Glutamatergic neuron (in vitro differentiated cells): ENCODE measurements around the gene GARIN5A. TPM values are rescaled to one million over a fixed set of nuclear protein-coding genes. Genes with fewer than 3 reads are reported as not detected.
A peak's percentile ranks its signal among the peaks of the same experiment; 100 is the strongest.
"Not testable (repeated sequence)": the region's sequence is repeated elsewhere in the genome, so short reads cannot be mapped to it uniquely, and the experiment has no call there.

ENCODE experiments used
- DNase-seq: peaks from one replicate; pipeline ENCODE4 v3.0.0; 2022
- H3K27ac Mint-ChIP-seq: one replicate; pipeline ENCODE4 v1.8.0; 2020; ENCODE audit warnings: mild to moderate bottlenecking, mixed read lengths, inconsistent platforms; ENCODE audit not compliant: unreplicated experiment
- H3K27me3 Mint-ChIP-seq: one replicate; pipeline ENCODE4 v1.8.0; 2020; ENCODE audit warnings: mild to moderate bottlenecking, moderate library complexity, mixed read lengths, inconsistent platforms; ENCODE audit not compliant: unreplicated experiment
- H3K36me3 Mint-ChIP-seq: one replicate; pipeline ENCODE4 v1.8.0; 2020; ENCODE audit warnings: mild to moderate bottlenecking, mixed read lengths, inconsistent platforms; ENCODE audit not compliant: unreplicated experiment
- H3K4me1 Mint-ChIP-seq: one replicate; pipeline ENCODE4 v1.8.0; 2020; ENCODE audit warnings: mild to moderate bottlenecking, low read depth, mixed read lengths, inconsistent platforms; ENCODE audit not compliant: unreplicated experiment
- H3K4me3 Mint-ChIP-seq: one replicate; pipeline ENCODE4 v1.8.0; 2020; ENCODE audit warnings: mild to moderate bottlenecking, mixed read lengths, inconsistent platforms; ENCODE audit not compliant: unreplicated experiment
- H3K9me3 Mint-ChIP-seq: one replicate; pipeline ENCODE4 v1.8.0; 2020; ENCODE audit warnings: mild to moderate bottlenecking, moderate library complexity, mixed read lengths, inconsistent platforms; ENCODE audit not compliant: unreplicated experiment
- total RNA-seq: library from RNA; stranded (reverse); fragmentation: NEBNext Ultra II Directional; extraction: Animal tissue kit (Norgen Biotek cat#: 25700); gene quantifications from one replicate; pipeline ENCODE4 v1.2.1, GENCODE V29; 2021; ENCODE audit not compliant: unreplicated experiment
- TF ChIP-seq, protein P1 (sequence below): fragments of 200-600 bp; sonication (generic); IDR thresholded peaks from one replicate; pipeline ENCODE4 v1.5.0; 2021; ENCODE audit not compliant: partially characterized antibody, unreplicated experiment

The GARIN5A gene
- total RNA-seq, 1 donor from 2014 or later, result 5.2 TPM

DNA sequence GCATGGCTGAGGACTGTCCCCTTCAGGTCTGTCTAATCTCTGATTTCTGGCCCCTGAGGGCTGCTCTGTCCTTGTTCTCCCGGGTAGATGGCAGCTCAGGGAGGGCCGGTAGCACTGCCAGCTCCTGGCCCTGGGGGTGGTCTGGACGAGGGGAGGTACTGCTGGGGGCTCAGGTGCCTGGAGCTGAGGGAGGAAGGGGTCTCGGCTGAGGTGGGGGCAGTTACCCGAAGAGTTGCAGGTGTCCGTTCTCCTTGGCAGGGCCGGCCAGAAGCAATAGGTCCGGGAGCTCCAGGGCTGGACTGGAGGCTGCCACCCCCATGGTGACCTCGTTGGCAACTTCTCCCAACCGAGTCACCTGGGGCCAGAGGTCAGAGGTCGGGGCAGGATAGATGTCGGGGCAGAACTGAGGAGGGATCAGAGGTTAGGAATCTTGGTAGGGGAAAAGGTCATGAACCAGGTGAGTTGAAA lies 1.5 kb downstream of the GARIN5A start:
- H3K4me1 Mint-ChIP-seq, result peaks cover 3% of the 10 kb centered on the region
- TF ChIP-seq, protein P1, sequence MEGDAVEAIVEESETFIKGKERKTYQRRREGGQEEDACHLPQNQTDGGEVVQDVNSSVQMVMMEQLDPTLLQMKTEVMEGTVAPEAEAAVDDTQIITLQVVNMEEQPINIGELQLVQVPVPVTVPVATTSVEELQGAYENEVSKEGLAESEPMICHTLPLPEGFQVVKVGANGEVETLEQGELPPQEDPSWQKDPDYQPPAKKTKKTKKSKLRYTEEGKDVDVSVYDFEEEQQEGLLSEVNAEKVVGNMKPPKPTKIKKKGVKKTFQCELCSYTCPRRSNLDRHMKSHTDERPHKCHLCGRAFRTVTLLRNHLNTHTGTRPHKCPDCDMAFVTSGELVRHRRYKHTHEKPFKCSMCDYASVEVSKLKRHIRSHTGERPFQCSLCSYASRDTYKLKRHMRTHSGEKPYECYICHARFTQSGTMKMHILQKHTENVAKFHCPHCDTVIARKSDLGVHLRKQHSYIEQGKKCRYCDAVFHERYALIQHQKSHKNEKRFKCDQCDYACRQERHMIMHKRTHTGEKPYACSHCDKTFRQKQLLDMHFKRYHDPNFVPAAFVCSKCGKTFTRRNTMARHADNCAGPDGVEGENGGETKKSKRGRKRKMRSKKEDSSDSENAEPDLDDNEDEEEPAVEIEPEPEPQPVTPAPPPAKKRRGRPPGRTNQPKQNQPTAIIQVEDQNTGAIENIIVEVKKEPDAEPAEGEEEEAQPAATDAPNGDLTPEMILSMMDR, result no peak
- peaks cover 4% of the 10 kb centered on the region for H3K36me3 Mint-ChIP-seq
- DNase-seq, result peak; percentile 5
- H3K9me3 Mint-ChIP-seq, result peaks cover 15% of the 10 kb centered on the region
- peak overlapping the region; percentile 81 for H3K27ac Mint-ChIP-seq
- H3K4me3 Mint-ChIP-seq, result peak overlapping the region; percentile 74
- peaks cover 14% of the 10 kb centered on the region for H3K27me3 Mint-ChIP-seq

DNA sequence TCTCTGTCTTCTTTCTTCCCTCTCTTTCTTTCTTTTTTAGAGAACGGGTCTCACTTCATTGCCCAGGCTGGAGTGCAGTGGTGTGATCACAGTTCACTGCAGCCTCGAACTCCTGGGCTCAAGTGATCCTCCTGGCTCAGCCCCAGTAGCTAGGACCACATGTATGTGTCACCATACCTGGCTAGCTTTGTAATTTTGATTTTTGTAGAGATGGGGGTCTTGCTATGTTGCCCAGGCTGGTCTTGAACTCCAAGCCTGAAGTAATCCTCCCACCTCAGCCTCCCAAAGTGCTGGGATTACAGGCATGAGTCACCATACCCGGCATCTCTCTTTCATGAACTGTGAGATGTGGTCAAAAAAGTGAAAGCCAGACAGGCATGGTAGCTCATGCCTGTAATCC lies 3.3 kb downstream of the GARIN5A start:
- not testable (repeated sequence) for DNase-seq, H3K36me3 Mint-ChIP-seq, H3K4me3 Mint-ChIP-seq, H3K27ac Mint-ChIP-seq, H3K4me1 Mint-ChIP-seq
- Mint-ChIP-seq H3K27me3 (peaks cover 15% of the 10 kb centered on the region), H3K9me3 (peaks cover 16% of the 10 kb centered on the region)

DNA sequence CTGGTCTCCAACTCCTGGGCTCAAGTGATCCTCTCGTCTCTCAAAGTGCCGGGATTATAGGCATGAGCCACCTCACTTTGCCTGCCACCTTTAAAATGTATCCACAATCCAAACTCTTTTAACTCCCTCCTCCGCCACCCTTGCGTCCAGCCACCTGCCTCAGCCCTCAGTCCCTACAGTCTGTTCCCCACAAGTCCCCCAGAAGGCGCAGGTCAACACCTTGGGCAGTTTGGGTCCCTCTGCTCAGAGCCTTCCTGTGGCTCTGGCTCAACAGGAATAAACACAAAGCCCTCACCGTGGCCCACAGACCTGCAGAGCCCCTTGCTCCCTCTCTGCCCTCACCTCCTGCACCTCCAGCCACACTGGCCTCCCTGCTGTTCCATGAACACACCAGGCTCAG lies 7.8 kb downstream of the GARIN5A start:
- TF ChIP-seq, protein P1, result no peak
- Mint-ChIP-seq H3K36me3 (no peaks in the 10 kb centered on the region), H3K4me3 (no peak overlapping the region), H3K27ac (no peak overlapping the region), H3K9me3 (peaks cover 6% of the 10 kb centered on the region), H3K27me3 (peaks cover 3% of the 10 kb centered on the region), H3K4me1 (no peaks in the 10 kb centered on the region)
- DNase-seq, result no peak

DNA sequence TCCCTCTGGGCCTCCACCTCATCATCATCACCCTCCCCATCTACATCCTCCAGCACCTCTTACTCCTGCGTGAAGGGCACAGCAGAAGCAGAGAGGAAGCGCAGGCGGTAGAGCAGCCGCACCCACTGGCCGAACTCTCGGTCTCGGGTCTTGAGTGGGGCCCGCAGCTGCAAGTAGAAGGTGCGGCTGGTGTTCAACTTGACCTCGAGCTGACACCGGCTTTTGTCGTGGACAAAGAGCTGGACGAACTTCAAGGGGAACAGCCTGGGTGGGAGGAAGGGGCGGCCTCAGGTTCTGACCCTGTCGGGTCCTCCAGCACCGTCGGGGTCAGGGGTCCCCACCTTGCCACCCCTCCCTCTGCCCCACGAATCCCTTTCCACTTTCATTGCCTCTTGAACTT lies 9.1 kb downstream of the GARIN5A start:
- no peaks in the 10 kb centered on the region for H3K36me3 Mint-ChIP-seq
- DNase-seq, result no peak
- no peaks in the 10 kb centered on the region for H3K4me1 Mint-ChIP-seq
- H3K27me3 Mint-ChIP-seq, result peaks cover 3% of the 10 kb centered on the region
- peaks cover 6% of the 10 kb centered on the region for H3K9me3 Mint-ChIP-seq
- TF ChIP-seq, protein P1, result no peak
- H3K4me3 Mint-ChIP-seq, result no peak overlapping the region
- H3K27ac Mint-ChIP-seq, result no peak overlapping the region

DNA sequence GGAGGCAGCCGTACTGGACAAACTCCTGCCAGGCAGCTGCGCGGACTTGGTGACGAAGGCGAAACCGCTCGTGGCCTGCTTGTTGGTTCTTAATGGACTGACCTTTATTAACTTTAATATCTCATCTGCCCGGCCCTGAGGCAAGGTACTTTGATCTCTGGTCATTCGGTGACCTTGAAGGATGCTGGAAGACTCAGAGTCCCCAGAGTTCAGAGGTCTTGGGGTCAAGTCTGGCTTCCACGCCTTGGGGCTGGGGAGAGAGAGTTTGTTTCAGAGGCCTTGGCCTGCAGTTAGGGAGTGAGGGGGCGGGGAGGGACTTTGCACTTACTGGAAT lies 10.0 kb downstream of the GARIN5A start:
- Mint-ChIP-seq H3K27ac (no peak overlapping the region), H3K4me1 (no peaks in the 10 kb centered on the region), H3K36me3 (no peaks in the 10 kb centered on the region), H3K27me3 (peaks cover 3% of the 10 kb centered on the region), H3K9me3 (peaks cover 7% of the 10 kb centered on the region), H3K4me3 (no peak overlapping the region)
- TF ChIP-seq, protein P1, result no peak
- no peak for DNase-seq
